ENCODE measurements around the gene RPL22L1.

GRCh38 chr3:170840291-170840859, 29.6 kb downstream of the RPL22L1 start:
- TF ChIP-seq EZH2phosphoT487 (IDR thresholded peaks at IDR 0.05; ENCODE audit: borderline replicate concordance, low read depth, low read length) (no peak), CTCF (conservative IDR thresholded peaks at IDR 0.05; ENCODE audit: low read length) (no peak)
